Measurements from ENCODE around the gene SHROOM4. TPM values are rescaled to one million over a fixed set of nuclear protein-coding genes. Genes with fewer than 3 reads are reported as not detected.

Gene SHROOM4
- total RNA-seq, 1 experiment from 2014 or later: 2.1 TPM

GRCh38 chrX:50712777-50713176 lies 101.2 kb downstream of the SHROOM4 start:
- H3K36me3 Mint-ChIP-seq (ENCODE audit: insufficient read depth in 1 of 3, low read depth in 3 of 3): peaks cover 3 to 9% (median 4%) of the 10 kb centered on the region in 3 experiments; a peak in 6 of 7 replicates
- no peaks in the 10 kb centered on the region for H3K23me2 ChIP-seq (ENCODE audit: insufficient read length, low read depth, low read length, poor library complexity, severe bottlenecking)
- H3K79me1 ChIP-seq (ENCODE audit: insufficient read depth, low read depth, low read length, poor library complexity, severe bottlenecking): no peaks in the 10 kb centered on the region
- H2AFZ ChIP-seq (ENCODE audit: low read length): no peak overlapping the region
- H3T11ph ChIP-seq (ENCODE audit: low read length): no peak overlapping the region
- DNase-seq: no peak
- peaks cover 3% of the 10 kb centered on the region; the same call in 1 of the 2 replicates for H3K27me3 Mint-ChIP-seq (ENCODE audit: low read depth)
- peaks cover 31 to 38% of the 10 kb centered on the region in 2 experiments for H3K4me1 Mint-ChIP-seq
- no peak overlapping the region for H3K14ac ChIP-seq (ENCODE audit: insufficient read depth, low read length)
- H3K27ac Mint-ChIP-seq: peak overlapping the region in 1 of 3 experiments; percentile 53; a peak in 2 of 7 replicates
- no peaks in the 10 kb centered on the region for H3K27me3 ChIP-seq (ENCODE audit: insufficient read depth, low read length)
- H3K4me3 Mint-ChIP-seq: no peak overlapping the region
- H2AK5ac ChIP-seq (ENCODE audit: insufficient read length, low read length): no peak overlapping the region
- no peaks in the 10 kb centered on the region for H4K20me1 ChIP-seq (ENCODE audit: control insufficient read depth, insufficient read depth, insufficient read length)
- no peak overlapping the region for H3K23ac ChIP-seq (ENCODE audit: insufficient read length, low read depth, low read length)
- H4K91ac ChIP-seq (ENCODE audit: insufficient read length, low read depth, low read length): no peak overlapping the region
- H3K79me2 ChIP-seq (ENCODE audit: insufficient read depth, low read length): no peaks in the 10 kb centered on the region
- no peak overlapping the region for H2BK120ac ChIP-seq (ENCODE audit: low read depth, low read length, poor library complexity, severe bottlenecking)
- no CpG with 5 or more reads among the region's 6 CpGs for WGBS (ENCODE audit: extremely low coverage, insufficient read length, low lambda C conversion rate)
- H3K9me3 Mint-ChIP-seq: peaks cover 51 to 65% of the 10 kb centered on the region in 2 experiments
- no peak overlapping the region for H4K8ac ChIP-seq (replicated peaks; ENCODE audit: insufficient read length, low read depth, low read length)
- no peak overlapping the region for H2BK5ac ChIP-seq (ENCODE audit: insufficient read length, low read length)
- H4K5ac ChIP-seq (ENCODE audit: insufficient read length, low read depth, low read length): no peak overlapping the region
- H3K4ac ChIP-seq (ENCODE audit: low read depth, low read length): no peak overlapping the region
- no peak overlapping the region for H3K18ac ChIP-seq (ENCODE audit: insufficient read length, low read depth, low read length)
- TF ChIP-seq CTCF (conservative IDR thresholded peaks at IDR 0.05): no peak
- no peak overlapping the region for H3K9ac ChIP-seq (ENCODE audit: extremely low read depth, insufficient read length, low read length)
- no peaks in the 10 kb centered on the region for H3K9me3 ChIP-seq (ENCODE audit: control insufficient read depth, low read depth, low read length)
- no peak overlapping the region for H3K4me2 ChIP-seq (ENCODE audit: insufficient read depth, insufficient read length, low read length)
- H2BK12ac ChIP-seq (ENCODE audit: insufficient read length, low read depth, low read length): no peak overlapping the region
- peak overlapping the region; percentile 26 for H2BK20ac ChIP-seq (ENCODE audit: low read depth, low read length, poor library complexity, severe bottlenecking)
- peaks cover 8% of the 10 kb centered on the region for H3K4me1 ChIP-seq (ENCODE audit: insufficient read depth, low read length)
- no peak overlapping the region for H3K56ac ChIP-seq (ENCODE audit: insufficient read length, low read depth, low read length)
- H2BK15ac ChIP-seq (ENCODE audit: low read depth, low read length): no peak overlapping the region
- H3K27ac ChIP-seq (ENCODE audit: insufficient read length, low read depth, low read length): no peak overlapping the region
